ENCODE data around the gene TOM1L2.

DNA sequence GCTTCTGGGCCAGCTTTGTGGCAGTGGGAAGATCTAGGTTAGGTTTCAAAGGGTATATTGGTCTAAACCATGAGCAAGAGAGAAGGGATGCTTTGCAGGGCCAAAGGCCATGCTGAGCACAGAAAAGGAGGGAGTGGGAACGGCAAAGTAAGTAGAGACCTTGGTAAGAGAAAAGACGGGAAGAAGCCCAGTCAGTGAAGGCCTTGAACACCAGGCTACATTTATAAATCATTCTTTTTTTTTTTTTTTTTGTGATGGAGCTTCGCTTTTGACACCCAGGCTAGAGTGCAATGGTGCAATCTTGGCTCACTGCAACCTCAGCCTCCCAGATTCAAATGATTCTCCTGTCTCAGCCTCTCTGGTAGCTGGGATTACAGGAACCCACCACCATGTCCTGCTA lies 18.1 kb downstream of the TOM1L2 start:
- no peak for TF ChIP-seq POLR2AphosphoS5 (IDR thresholded peaks at IDR 0.05; ENCODE audit: low read depth, low read length)
- no peak for TF ChIP-seq POLR2A (IDR thresholded peaks at IDR 0.05; ENCODE audit: low read depth, low read length)
- TF ChIP-seq POU2F2 (IDR thresholded peaks at IDR 0.05; ENCODE audit: low read depth, low read length): no peak

All from GM12891 (cell line).